Measurements from ENCODE around the gene RIMS3.

GRCh38 chr1:40620150-40620549 lies 45.3 kb downstream of the RIMS3 start:
- TF ChIP-seq CTCF (IDR thresholded peaks at IDR 0.05; ENCODE audit: insufficient read depth, low read length, poor library complexity, severe bottlenecking) (no peak), EZH2phosphoT487 (conservative IDR thresholded peaks at IDR 0.05; ENCODE audit: low read length) (no peak)
